Suppressor macrophage treated with lipopolysaccharide for 4 hours (primary cell): ENCODE measurements around the gene C1QTNF4.

Experiments used
- DNase-seq: peaks from one replicate; pipeline ENCODE4 v3.0.0-alpha.2; 2020

The C1QTNF4 gene

GRCh38 chr11:47592251-47592650 is 2.0 kb downstream of the C1QTNF4 start:
- no peak for DNase-seq

GRCh38 chr11:47591764-47592163 is 2.4 kb downstream of the C1QTNF4 start:
- no peak for DNase-seq

- DNase-seq = no peak
Observed at GRCh38 chr11:47589977-47590861, 4.0 kb downstream of the C1QTNF4 start.

GRCh38 chr11:47589584-47589976 is 4.6 kb downstream of the C1QTNF4 start:
- no peak for DNase-seq

GRCh38 chr11:47589118-47589517 is 5.1 kb downstream of the C1QTNF4 start:
- DNase-seq = no peak

GRCh38 chr11:47587723-47588326 is 6.4 kb downstream of the C1QTNF4 start:
- peak; percentile 86 for DNase-seq

- peak; percentile 28 for DNase-seq
Observed at GRCh38 chr11:47587039-47587716, 7.0 kb downstream of the C1QTNF4 start.

- DNase-seq = no peak
Observed at GRCh38 chr11:47586098-47586855, 7.9 kb downstream of the C1QTNF4 start, which contains the start of gene FAM180B. TSS of gene FAM180B (plus strand) at chr11:47586678. CDS start at chr11:47586769, 91 bp downstream.

- no peak for DNase-seq
Observed at GRCh38 chr11:47583844-47584243, 10.4 kb downstream of the C1QTNF4 start.

- DNase-seq = peak; percentile 90
Observed at GRCh38 chr11:47578524-47579494, 15.4 kb downstream of the C1QTNF4 start, which contains the start of the genes KBTBD4 and NDUFS3. TSS of gene KBTBD4 (minus strand) at chr11:47578970. CDS start at chr11:47578951, 19 bp downstream. TSS of gene NDUFS3 (plus strand) at chr11:47579074. CDS start at chr11:47579092, 18 bp downstream.

- DNase-seq = no peak
Observed at GRCh38 chr11:47577460-47578041, 16.7 kb downstream of the C1QTNF4 start.

GRCh38 chr11:47573321-47573720 is 20.9 kb downstream of the C1QTNF4 start:
- no peak for DNase-seq

GRCh38 chr11:47572715-47573255 is 21.4 kb downstream of the C1QTNF4 start:
- DNase-seq = no peak

- DNase-seq = no peak
Observed at GRCh38 chr11:47571895-47572294, 22.3 kb downstream of the C1QTNF4 start.

GRCh38 chr11:47571357-47571729 is 22.9 kb downstream of the C1QTNF4 start:
- no peak for DNase-seq

- no peak for DNase-seq
Observed at GRCh38 chr11:47570651-47571356, 23.4 kb downstream of the C1QTNF4 start.

- DNase-seq = no peak
Observed at GRCh38 chr11:47569646-47570045, 24.6 kb downstream of the C1QTNF4 start.

- peak; percentile 60 for DNase-seq
Observed at GRCh38 chr11:47566149-47566698, 28.0 kb downstream of the C1QTNF4 start.

- DNase-seq = peak; percentile 79
Observed at GRCh38 chr11:47565340-47566148, 28.7 kb downstream of the C1QTNF4 start, which contains the start of gene PTPMT1. TSS of gene PTPMT1 (plus strand) at chr11:47565599. CDS start at chr11:47565623, 24 bp downstream.
